Psoas muscle (tissue), 8 donors: ENCODE data around the gene PHYHIPL. TPM values are rescaled to one million over a fixed set of nuclear protein-coding genes. Genes with fewer than 3 reads are reported as not detected.
A peak's percentile ranks its signal among the peaks of the same experiment; 100 is the strongest.
"Not testable (repeated sequence)": the region's sequence is repeated elsewhere in the genome, so short reads cannot be mapped to it uniquely, and the experiment has no call there.

Source experiments
- ATAC-seq, 4 donors: fragments of 200-7000 bp; cut with Tn5 transposase; one replicate each; pipeline ENCODE4 v1.9.1; 2020; ENCODE audit warnings: moderate library complexity in 3 of 4, mild to moderate bottlenecking in 2 of 4
- DNase-seq, 2 donors: peaks; one replicate each; pipeline ENCODE4 v3.0.0-alpha.2; 2020
- H3K27ac ChIP-seq: fragments of 200-600 bp; one replicate; pipeline ENCODE4 v1.8.0; 2022
- H3K27me3 ChIP-seq, 3 donors: fragments of 200-600 bp in 1 of 3; one replicate each; pipeline versions ENCODE4 v1.6.1 to v1.8.0; 2013 to 2022; ENCODE audit warnings: low read length in 2 of 3, mild to moderate bottlenecking in 2 of 3, moderate library complexity in 1 of 3; ENCODE audit not compliant: insufficient read depth in 3 of 3
- H3K36me3 ChIP-seq, 2 donors: fragments of 200-600 bp in 1 of 2; one replicate each; pipeline versions ENCODE4 v1.6.1 to v1.8.0; 2013 to 2022; ENCODE audit warnings: low read depth in 1 of 2, mild to moderate bottlenecking in 1 of 2, moderate library complexity in 1 of 2; ENCODE audit not compliant: insufficient read depth in 1 of 2
- H3K4me1 ChIP-seq: fragments of 200-600 bp; one replicate; pipeline ENCODE4 v1.8.0; 2022
- H3K4me3 ChIP-seq: fragments of 200-600 bp; one replicate; pipeline ENCODE4 v1.8.0; 2022; ENCODE audit warnings: mild to moderate bottlenecking
- H3K9me3 ChIP-seq: fragments of 200-600 bp; one replicate; pipeline ENCODE4 v1.8.0; 2022
- CTCF ChIP-seq: fragments of 200-600 bp; IDR thresholded peaks from one replicate; pipeline ENCODE4 v1.8.0; 2022; ENCODE audit warnings: antibody characterized with exemption
- WGBS, 3 donors: extraction: QIAGEN DNeasy Blood & Tissue Kit; methylation state at CpG; one replicate each; pipeline versions ENCODE4 v1.1.6 to v1.1.7; 2013; 5-methylcytosine and 5-hydroxymethylcytosine counted together
- intact Hi-C, 2 donors: fragments of 100-400 bp; cut with DNase I; formaldehyde crosslinking; loops; one replicate each; pipeline versions ENCODE4 v1.11.0 to v1.14.2; 2022
- polyA plus RNA-seq, 3 donors: library from polyadenylated mRNA; stranded (reverse); fragments of 200-250 nt; gene quantifications; one replicate each; pipeline ENCODE4 v1.2.3, GENCODE V29; 2013
- total RNA-seq, 4 donors: library from RNA; stranded (reverse); fragmentation: NEBNext Ultra II Directional in 2 of 4; extraction: Animal tissue kit (Norgen Biotek cat#: 25700) in 2 of 4; gene quantifications; one replicate each; pipeline versions ENCODE4 v1.2.1 to v1.2.4, GENCODE V29; 2021 to 2023
- donor health status: healthy with polysubstance abuse.
- donor health status: DM: no; HTN: no; CAD: no; lungs with moderate emphysema.
- donor health status: Bipolar disorder and iron deficiency.
- donor health status: healthy.
- donor health status: DM: yes; HTN: yes; CAD: no.
- donor health status: DM: no; HTN: no; CAD: no.
- donor health status: DM: no; HTN: no; CAD: no.
- donor health status: DM: yes; HTN: yes; CAD: no.

The PHYHIPL gene
- total and polyA plus RNA-seq, 7 donors: 0.04 to 0.32 (median 0.10) TPM; not detected in 2

- ATAC-seq (no peak), DNase-seq (no peak)
- Histone ChIP-seq H3K27ac (no peak overlapping the region), H3K9me3 (no peaks in the 10 kb centered on the region), H3K4me1 (no peaks in the 10 kb centered on the region), H3K36me3 (no peaks in the 10 kb centered on the region), H3K27me3 (no peaks in the 10 kb centered on the region), H3K4me3 (no peak overlapping the region)
- TF ChIP-seq CTCF: no peak
- WGBS, 3 donors: 68 to 70% (median 69%) methylated on average over 3 of the region's 3 CpGs
- intact Hi-C loops: loop anchor here (5.0 to 10.0 kb wide), 3 partner anchors 282 to 801 kb away; no protein-coding TSS in a partner anchor
Measured at GRCh38 chr10:59234194-59234593, 57.8 kb downstream of the PHYHIPL start.

GRCh38 chr10:59234816-59235429 is 58.5 kb downstream of the PHYHIPL start:
- TF ChIP-seq CTCF: peak; percentile 52
- DNase-seq (no peak), ATAC-seq (no peak)
- intact Hi-C loops: loop anchor here (5.0 to 10.0 kb wide), 5 partner anchors 283 to 800 kb away; no protein-coding TSS in a partner anchor
- Histone ChIP-seq H3K27ac (no peak overlapping the region), H3K4me3 (no peak overlapping the region), H3K4me1 (no peaks in the 10 kb centered on the region), H3K27me3 (no peaks in the 10 kb centered on the region), H3K9me3 (no peaks in the 10 kb centered on the region), H3K36me3 (no peaks in the 10 kb centered on the region)

- Histone ChIP-seq H3K4me1 (no peaks in the 10 kb centered on the region), H3K27ac (no peak overlapping the region), H3K4me3 (no peak overlapping the region), H3K9me3 (no peaks in the 10 kb centered on the region), H3K36me3 (no peaks in the 10 kb centered on the region), H3K27me3 (no peaks in the 10 kb centered on the region)
- intact Hi-C loops: loop anchor here (5.0 to 10.0 kb wide), 4 partner anchors 346 to 799 kb away; no protein-coding TSS in a partner anchor
- DNase-seq (no peak), ATAC-seq (no peak)
- no peak for TF ChIP-seq CTCF
- 75 to 82% (median 78%) methylated on average over 4 of the region's 4 CpGs for WGBS, 3 donors
Measured at GRCh38 chr10:59236064-59236697, 59.7 kb downstream of the PHYHIPL start.

- no peaks in the 10 kb centered on the region for H3K9me3 ChIP-seq
- H3K4me3 ChIP-seq: no peak overlapping the region
- no peaks in the 10 kb centered on the region for H3K4me1 ChIP-seq
- H3K27me3 ChIP-seq: no peaks in the 10 kb centered on the region
- no peak overlapping the region for H3K27ac ChIP-seq
- DNase-seq: no peak
- no peak for TF ChIP-seq CTCF
- no peaks in the 10 kb centered on the region for H3K36me3 ChIP-seq
- intact Hi-C loops: loop anchor here (5.0 to 10.0 kb wide), 4 partner anchors 345 to 797 kb away; no protein-coding TSS in a partner anchor
- no peak for ATAC-seq
Measured at GRCh38 chr10:59237775-59238174, 61.3 kb downstream of the PHYHIPL start.

- H3K36me3 ChIP-seq, H3K9me3 ChIP-seq, ATAC-seq, H3K27ac ChIP-seq, H3K4me3 ChIP-seq, DNase-seq, H3K4me1 ChIP-seq, H3K27me3 ChIP-seq: not testable (repeated sequence)
- WGBS, 3 donors: 63 to 71% (median 64%) methylated on average over 2 of the region's 2 CpGs
- intact Hi-C loops: loop anchor here (5.0 to 10.0 kb wide), 4 partner anchors 343 to 796 kb away; no protein-coding TSS in a partner anchor
Measured at GRCh38 chr10:59239108-59239507, 62.7 kb downstream of the PHYHIPL start.
